ENCODE data around the gene IL21R.

DNA sequence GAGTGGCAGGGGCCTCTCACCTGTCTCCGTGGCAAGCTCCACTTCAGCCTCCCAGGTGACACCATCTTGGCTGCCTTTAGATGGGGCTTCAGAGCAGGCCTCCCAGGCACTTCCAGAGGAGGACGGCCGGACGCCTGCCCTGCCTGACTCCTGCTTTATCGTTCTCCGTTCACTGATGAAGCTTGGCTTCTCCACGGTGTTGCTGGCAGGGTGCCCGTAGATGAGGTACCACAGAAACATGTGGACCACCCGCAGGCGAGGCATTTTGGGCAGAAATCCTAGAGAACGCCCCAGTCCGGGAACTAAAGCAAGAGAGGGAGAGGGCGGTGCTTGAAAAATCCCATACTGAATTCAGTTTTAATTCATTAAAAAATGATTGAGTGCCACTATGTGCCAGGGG lies 93.2 kb downstream of the IL21R start:
- TF ChIP-seq, protein P1, sequence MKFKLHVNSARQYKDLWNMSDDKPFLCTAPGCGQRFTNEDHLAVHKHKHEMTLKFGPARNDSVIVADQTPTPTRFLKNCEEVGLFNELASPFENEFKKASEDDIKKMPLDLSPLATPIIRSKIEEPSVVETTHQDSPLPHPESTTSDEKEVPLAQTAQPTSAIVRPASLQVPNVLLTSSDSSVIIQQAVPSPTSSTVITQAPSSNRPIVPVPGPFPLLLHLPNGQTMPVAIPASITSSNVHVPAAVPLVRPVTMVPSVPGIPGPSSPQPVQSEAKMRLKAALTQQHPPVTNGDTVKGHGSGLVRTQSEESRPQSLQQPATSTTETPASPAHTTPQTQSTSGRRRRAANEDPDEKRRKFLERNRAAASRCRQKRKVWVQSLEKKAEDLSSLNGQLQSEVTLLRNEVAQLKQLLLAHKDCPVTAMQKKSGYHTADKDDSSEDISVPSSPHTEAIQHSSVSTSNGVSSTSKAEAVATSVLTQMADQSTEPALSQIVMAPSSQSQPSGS (CRISPR knock-in tag; IDR thresholded peaks at IDR 0.05) = no peak
- TF ChIP-seq, protein P2, sequence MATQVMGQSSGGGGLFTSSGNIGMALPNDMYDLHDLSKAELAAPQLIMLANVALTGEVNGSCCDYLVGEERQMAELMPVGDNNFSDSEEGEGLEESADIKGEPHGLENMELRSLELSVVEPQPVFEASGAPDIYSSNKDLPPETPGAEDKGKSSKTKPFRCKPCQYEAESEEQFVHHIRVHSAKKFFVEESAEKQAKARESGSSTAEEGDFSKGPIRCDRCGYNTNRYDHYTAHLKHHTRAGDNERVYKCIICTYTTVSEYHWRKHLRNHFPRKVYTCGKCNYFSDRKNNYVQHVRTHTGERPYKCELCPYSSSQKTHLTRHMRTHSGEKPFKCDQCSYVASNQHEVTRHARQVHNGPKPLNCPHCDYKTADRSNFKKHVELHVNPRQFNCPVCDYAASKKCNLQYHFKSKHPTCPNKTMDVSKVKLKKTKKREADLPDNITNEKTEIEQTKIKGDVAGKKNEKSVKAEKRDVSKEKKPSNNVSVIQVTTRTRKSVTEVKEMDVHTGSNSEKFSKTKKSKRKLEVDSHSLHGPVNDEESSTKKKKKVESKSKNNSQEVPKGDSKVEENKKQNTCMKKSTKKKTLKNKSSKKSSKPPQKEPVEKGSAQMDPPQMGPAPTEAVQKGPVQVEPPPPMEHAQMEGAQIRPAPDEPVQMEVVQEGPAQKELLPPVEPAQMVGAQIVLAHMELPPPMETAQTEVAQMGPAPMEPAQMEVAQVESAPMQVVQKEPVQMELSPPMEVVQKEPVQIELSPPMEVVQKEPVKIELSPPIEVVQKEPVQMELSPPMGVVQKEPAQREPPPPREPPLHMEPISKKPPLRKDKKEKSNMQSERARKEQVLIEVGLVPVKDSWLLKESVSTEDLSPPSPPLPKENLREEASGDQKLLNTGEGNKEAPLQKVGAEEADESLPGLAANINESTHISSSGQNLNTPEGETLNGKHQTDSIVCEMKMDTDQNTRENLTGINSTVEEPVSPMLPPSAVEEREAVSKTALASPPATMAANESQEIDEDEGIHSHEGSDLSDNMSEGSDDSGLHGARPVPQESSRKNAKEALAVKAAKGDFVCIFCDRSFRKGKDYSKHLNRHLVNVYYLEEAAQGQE (IDR thresholded peaks at IDR 0.05; ENCODE audit: borderline replicate concordance) = no peak
- TF ChIP-seq, protein P2 (CRISPR knock-in tag; IDR thresholded peaks at IDR 0.05; ENCODE audit: low read depth) = no peak
- TF ChIP-seq MTA3 (IDR thresholded peaks at IDR 0.05; ENCODE audit: borderline replicate concordance) = no peak
- no peak for TF ChIP-seq TEAD2 (tag; IDR thresholded peaks at IDR 0.05)
- no peak for TF ChIP-seq MXD1 (CRISPR knock-in tag; IDR thresholded peaks at IDR 0.05; ENCODE audit: borderline replicate concordance, poor library complexity, severe bottlenecking)
- TF ChIP-seq SMAD4 (CRISPR knock-in tag; conservative IDR thresholded peaks at IDR 0.05) = no peak
- no peak for TF ChIP-seq TCF3 (CRISPR knock-in tag; IDR thresholded peaks at IDR 0.05)
